Right hindlimb (tissue), 1 donor: ENCODE measurements around the gene SYNPR.

ENCODE experiments used
- DNase-seq: peaks from one replicate; pipeline ENCODE4 v3.0.0-alpha.2; 2018

SYNPR gene

GRCh38 chr3:63386568-63386967 is 108.5 kb downstream of the SYNPR start:
- no peak for DNase-seq

- no peak for DNase-seq
Observed at GRCh38 chr3:63387568-63387967, 109.5 kb downstream of the SYNPR start.

- peak; percentile 51 for DNase-seq
Observed at GRCh38 chr3:63390710-63391230, 112.7 kb downstream of the SYNPR start.

- no peak for DNase-seq
Observed at GRCh38 chr3:63395960-63396359, 117.9 kb downstream of the SYNPR start.

GRCh38 chr3:63400246-63400860 is 122.2 kb downstream of the SYNPR start:
- no peak for DNase-seq

GRCh38 chr3:63405882-63406281 is 127.8 kb downstream of the SYNPR start:
- DNase-seq, result no peak

- DNase-seq, result no peak
Observed at GRCh38 chr3:63413523-63413922, 135.4 kb downstream of the SYNPR start.

GRCh38 chr3:63414607-63415006 is 136.5 kb downstream of the SYNPR start:
- DNase-seq, result no peak

GRCh38 chr3:63429905-63430304 is 151.8 kb downstream of the SYNPR start:
- no peak for DNase-seq

GRCh38 chr3:63430875-63431274 is 152.8 kb downstream of the SYNPR start:
- no peak for DNase-seq

- DNase-seq, result no peak
Observed at GRCh38 chr3:63437858-63438257, 159.8 kb downstream of the SYNPR start.

GRCh38 chr3:63438826-63439371 is 160.8 kb downstream of the SYNPR start:
- DNase-seq, result no peak

- DNase-seq, result no peak
Observed at GRCh38 chr3:63441262-63441661, 163.2 kb downstream of the SYNPR start.

- DNase-seq, result no peak
Observed at GRCh38 chr3:63442918-63443317, 164.8 kb downstream of the SYNPR start.

- DNase-seq, result no peak
Observed at GRCh38 chr3:63450023-63450422, 171.9 kb downstream of the SYNPR start.

GRCh38 chr3:63450634-63451363 is 172.7 kb downstream of the SYNPR start:
- no peak for DNase-seq

GRCh38 chr3:63456901-63457300 is 178.8 kb downstream of the SYNPR start:
- no peak for DNase-seq

GRCh38 chr3:63458405-63458804 is 180.3 kb downstream of the SYNPR start:
- no peak for DNase-seq

GRCh38 chr3:63462732-63463131 is 184.6 kb downstream of the SYNPR start:
- DNase-seq, result no peak

- DNase-seq, result no peak
Observed at GRCh38 chr3:63467392-63467791, 189.3 kb downstream of the SYNPR start.

GRCh38 chr3:63470745-63471144 is 192.6 kb downstream of the SYNPR start:
- DNase-seq, result no peak

- no peak for DNase-seq
Observed at GRCh38 chr3:63471781-63472180, 193.7 kb downstream of the SYNPR start.

GRCh38 chr3:63473641-63474166 is 195.6 kb downstream of the SYNPR start:
- DNase-seq, result no peak
